Measurements from ENCODE around the gene ZDHHC22. TPM values are rescaled to one million over a fixed set of nuclear protein-coding genes. Genes with fewer than 3 reads are reported as not detected.

The ZDHHC22 gene
- total and polyA plus RNA-seq, 2 of the 13 experiments (the other 11 are each of a cell fraction or from before 2014, with no cell fraction given) = not detected

DNA sequence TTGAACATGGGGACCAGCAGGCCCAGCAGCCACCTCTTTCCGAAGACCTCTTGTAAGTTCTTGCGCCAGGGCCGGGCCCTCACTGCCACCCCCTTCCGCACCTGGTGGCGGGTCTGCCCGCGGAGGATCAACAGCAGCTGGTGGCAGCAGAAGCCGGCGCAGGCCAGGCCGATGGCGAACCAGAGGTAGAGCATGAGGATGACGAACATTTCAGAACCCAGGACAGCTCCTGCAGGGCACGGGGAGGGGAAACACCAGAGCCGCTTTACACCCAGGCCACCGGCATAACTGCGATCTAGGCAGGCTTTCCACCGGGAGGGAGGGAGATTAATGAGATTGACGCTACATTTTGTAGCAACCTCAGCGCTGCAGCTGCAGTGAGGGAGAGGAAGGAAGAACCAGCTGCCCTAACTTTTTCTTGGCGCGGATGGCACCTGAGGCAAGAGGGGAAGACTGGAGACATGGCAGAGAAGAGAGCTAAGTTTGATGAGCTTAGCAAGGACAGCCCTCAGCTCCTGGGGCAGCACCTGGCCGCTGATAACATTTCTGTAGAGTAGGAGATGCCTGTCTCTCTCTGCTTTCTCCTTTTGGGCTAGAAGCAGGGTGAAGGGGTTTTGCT is 7.8 kb downstream of the ZDHHC22 start (continued):
- TF ChIP-seq ZNF510 (CRISPR knock-in tag; IDR thresholded peaks at IDR 0.05; ENCODE audit: low read depth) (no peak), SMAD3 (CRISPR knock-in tag; IDR thresholded peaks at IDR 0.05) (0 out of 2 replicates have a peak, but pooled peaks have one; percentile 75), ZNF451 (CRISPR knock-in tag; IDR thresholded peaks at IDR 0.05) (peak; percentile 48; the same call in 1 of the 2 replicates), TRAFD1 (CRISPR knock-in tag; IDR thresholded peaks at IDR 0.05; ENCODE audit: borderline replicate concordance) (no peak), ZNF629 (CRISPR knock-in tag; conservative IDR thresholded peaks at IDR 0.05) (no peak), ZNF564 (CRISPR knock-in tag; IDR thresholded peaks at IDR 0.05) (no peak), ERF (CRISPR knock-in tag; IDR thresholded peaks at IDR 0.05) (peak; percentile 90), MAX (IDR thresholded peaks at IDR 0.05) (no peak), KLF16 (CRISPR knock-in tag; IDR thresholded peaks at IDR 0.05) (peak in 1 of 2 experiments; percentile 79; a peak in 2 of 4 replicates), BHLHE40 (IDR thresholded peaks at IDR 0.05; ENCODE audit: low read length) (0 out of 2 replicates have a peak, but pooled peaks have one; percentile 37), SP4 (CRISPR knock-in tag; IDR thresholded peaks at IDR 0.05) (no peak), ZFP1 (CRISPR knock-in tag; IDR thresholded peaks at IDR 0.05) (0 out of 2 replicates have a peak, but pooled peaks have one; percentile 39)
- TF ChIP-seq, protein P1, sequence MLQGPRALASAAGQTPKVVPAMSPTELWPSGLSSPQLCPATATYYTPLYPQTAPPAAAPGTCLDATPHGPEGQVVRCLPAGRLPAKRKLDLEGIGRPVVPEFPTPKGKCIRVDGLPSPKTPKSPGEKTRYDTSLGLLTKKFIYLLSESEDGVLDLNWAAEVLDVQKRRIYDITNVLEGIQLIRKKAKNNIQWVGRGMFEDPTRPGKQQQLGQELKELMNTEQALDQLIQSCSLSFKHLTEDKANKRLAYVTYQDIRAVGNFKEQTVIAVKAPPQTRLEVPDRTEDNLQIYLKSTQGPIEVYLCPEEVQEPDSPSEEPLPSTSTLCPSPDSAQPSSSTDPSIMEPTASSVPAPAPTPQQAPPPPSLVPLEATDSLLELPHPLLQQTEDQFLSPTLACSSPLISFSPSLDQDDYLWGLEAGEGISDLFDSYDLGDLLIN (CRISPR knock-in tag; IDR thresholded peaks at IDR 0.05; ENCODE audit: borderline replicate concordance) = no peak
- TF ChIP-seq, protein P2, sequence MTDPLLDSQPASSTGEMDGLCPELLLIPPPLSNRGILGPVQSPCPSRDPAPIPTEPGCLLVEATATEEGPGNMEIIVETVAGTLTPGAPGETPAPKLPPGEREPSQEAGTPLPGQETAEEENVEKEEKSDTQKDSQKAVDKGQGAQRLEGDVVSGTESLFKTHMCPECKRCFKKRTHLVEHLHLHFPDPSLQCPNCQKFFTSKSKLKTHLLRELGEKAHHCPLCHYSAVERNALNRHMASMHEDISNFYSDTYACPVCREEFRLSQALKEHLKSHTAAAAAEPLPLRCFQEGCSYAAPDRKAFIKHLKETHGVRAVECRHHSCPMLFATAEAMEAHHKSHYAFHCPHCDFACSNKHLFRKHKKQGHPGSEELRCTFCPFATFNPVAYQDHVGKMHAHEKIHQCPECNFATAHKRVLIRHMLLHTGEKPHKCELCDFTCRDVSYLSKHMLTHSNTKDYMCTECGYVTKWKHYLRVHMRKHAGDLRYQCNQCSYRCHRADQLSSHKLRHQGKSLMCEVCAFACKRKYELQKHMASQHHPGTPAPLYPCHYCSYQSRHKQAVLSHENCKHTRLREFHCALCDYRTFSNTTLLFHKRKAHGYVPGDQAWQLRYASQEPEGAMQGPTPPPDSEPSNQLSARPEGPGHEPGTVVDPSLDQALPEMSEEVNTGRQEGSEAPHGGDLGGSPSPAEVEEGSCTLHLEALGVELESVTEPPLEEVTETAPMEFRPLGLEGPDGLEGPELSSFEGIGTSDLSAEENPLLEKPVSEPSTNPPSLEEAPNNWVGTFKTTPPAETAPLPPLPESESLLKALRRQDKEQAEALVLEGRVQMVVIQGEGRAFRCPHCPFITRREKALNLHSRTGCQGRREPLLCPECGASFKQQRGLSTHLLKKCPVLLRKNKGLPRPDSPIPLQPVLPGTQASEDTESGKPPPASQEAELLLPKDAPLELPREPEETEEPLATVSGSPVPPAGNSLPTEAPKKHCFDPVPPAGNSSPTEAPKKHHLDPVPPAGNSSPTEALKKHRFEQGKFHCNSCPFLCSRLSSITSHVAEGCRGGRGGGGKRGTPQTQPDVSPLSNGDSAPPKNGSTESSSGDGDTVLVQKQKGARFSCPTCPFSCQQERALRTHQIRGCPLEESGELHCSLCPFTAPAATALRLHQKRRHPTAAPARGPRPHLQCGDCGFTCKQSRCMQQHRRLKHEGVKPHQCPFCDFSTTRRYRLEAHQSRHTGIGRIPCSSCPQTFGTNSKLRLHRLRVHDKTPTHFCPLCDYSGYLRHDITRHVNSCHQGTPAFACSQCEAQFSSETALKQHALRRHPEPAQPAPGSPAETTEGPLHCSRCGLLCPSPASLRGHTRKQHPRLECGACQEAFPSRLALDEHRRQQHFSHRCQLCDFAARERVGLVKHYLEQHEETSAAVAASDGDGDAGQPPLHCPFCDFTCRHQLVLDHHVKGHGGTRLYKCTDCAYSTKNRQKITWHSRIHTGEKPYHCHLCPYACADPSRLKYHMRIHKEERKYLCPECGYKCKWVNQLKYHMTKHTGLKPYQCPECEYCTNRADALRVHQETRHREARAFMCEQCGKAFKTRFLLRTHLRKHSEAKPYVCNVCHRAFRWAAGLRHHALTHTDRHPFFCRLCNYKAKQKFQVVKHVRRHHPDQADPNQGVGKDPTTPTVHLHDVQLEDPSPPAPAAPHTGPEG (CRISPR knock-in tag; IDR thresholded peaks at IDR 0.05) = no peak
- TF ChIP-seq, protein P3, sequence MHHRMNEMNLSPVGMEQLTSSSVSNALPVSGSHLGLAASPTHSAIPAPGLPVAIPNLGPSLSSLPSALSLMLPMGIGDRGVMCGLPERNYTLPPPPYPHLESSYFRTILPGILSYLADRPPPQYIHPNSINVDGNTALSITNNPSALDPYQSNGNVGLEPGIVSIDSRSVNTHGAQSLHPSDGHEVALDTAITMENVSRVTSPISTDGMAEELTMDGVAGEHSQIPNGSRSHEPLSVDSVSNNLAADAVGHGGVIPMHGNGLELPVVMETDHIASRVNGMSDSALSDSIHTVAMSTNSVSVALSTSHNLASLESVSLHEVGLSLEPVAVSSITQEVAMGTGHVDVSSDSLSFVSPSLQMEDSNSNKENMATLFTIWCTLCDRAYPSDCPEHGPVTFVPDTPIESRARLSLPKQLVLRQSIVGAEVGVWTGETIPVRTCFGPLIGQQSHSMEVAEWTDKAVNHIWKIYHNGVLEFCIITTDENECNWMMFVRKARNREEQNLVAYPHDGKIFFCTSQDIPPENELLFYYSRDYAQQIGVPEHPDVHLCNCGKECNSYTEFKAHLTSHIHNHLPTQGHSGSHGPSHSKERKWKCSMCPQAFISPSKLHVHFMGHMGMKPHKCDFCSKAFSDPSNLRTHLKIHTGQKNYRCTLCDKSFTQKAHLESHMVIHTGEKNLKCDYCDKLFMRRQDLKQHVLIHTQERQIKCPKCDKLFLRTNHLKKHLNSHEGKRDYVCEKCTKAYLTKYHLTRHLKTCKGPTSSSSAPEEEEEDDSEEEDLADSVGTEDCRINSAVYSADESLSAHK (CRISPR knock-in tag; IDR thresholded peaks at IDR 0.05; ENCODE audit: borderline replicate concordance) = no peak
- TF ChIP-seq, protein P4, sequence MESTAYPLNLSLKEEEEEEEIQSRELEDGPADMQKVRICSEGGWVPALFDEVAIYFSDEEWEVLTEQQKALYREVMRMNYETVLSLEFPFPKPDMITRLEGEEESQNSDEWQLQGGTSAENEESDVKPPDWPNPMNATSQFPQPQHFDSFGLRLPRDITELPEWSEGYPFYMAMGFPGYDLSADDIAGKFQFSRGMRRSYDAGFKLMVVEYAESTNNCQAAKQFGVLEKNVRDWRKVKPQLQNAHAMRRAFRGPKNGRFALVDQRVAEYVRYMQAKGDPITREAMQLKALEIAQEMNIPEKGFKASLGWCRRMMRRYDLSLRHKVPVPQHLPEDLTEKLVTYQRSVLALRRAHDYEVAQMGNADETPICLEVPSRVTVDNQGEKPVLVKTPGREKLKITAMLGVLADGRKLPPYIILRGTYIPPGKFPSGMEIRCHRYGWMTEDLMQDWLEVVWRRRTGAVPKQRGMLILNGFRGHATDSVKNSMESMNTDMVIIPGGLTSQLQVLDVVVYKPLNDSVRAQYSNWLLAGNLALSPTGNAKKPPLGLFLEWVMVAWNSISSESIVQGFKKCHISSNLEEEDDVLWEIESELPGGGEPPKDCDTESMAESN (CRISPR knock-in tag; conservative IDR thresholded peaks at IDR 0.05) = peak; percentile 70; the same call in 1 of the 2 replicates

Measured in HepG2 (cell line).